GM21515 (cell line): ENCODE measurements around the gene EPB41.

Experiments used
- ATAC-seq: cut with Tn5 transposase; IDR thresholded peaks from one replicate; pipeline ENCODE4 v1.9.1; 2021; ENCODE audit not compliant: unreplicated experiment

Gene EPB41

DNA sequence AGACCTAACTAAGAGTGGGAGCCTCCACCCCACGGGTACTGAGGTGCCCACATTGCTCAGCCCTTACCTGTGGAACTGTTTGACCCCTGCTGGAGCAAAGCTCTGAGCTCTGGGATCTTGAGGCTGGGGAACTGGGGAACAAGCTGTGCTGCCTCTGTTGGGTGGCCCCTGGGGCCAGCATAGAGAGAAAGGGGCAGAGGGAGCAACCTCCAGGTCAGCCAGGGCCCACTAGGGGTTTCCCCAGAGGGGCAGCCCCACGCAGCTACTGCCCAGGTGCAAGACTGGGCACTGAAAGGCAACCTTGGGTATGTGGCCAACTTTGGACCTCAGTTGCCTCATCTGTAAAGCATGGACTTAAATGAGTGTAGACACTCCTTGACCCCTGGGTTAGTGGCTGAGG, 23.5 kb upstream of the EPB41 start:
- no peak for ATAC-seq

DNA sequence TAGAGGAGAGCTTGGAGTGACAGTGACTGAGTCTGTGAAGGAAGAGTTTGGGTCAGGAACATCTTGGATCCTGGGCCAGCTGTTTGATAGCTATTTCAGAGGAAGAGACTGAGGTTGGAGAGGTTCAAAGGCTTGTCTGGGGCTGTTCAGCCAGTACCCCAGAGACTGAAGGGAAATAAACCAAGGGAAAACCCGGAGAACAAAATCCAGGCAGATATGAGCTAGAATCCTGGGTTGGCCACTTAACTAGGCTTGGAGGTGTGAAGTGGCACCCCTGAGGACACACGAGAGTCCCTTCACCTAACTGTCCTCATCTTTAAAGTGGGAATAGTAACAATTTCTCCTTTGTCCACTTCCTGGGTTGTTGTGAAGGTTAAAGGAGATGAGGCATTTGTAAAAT, 23.1 kb upstream of the EPB41 start:
- ATAC-seq, result no peak

DNA sequence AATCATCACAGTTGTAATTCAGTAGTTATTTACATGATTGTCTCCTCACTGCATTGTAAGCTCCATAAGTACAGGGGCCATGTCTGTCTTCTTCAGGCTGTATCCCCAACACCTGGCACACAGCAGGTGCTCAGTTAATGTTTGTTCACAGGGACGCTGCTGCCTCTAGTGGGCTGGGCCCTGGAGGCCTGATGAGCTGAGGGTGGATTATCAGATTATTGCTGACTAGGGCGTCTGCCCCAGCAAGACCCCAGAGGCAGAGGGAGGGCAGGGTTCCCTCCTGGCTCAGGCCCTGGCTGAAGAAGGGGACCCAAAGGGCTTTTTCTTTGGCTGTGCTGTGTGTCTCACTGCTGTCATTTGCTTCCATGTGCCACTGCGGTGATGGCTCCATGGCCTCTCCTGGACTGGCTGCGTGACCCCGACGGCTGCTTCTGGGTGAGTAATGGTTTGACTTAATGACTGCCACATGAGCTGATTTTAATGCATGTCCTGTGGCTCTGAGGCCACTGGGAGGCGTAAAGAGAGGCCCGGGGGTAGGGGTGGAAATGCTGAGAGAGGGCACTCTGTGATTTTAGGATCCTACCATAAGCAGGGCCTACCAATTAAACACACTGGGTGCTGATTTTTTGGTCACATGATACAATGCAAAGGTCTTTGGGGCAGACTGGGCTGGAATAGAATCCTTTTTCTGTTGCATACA, 20.8 kb upstream of the EPB41 start:
- no peak for ATAC-seq

DNA sequence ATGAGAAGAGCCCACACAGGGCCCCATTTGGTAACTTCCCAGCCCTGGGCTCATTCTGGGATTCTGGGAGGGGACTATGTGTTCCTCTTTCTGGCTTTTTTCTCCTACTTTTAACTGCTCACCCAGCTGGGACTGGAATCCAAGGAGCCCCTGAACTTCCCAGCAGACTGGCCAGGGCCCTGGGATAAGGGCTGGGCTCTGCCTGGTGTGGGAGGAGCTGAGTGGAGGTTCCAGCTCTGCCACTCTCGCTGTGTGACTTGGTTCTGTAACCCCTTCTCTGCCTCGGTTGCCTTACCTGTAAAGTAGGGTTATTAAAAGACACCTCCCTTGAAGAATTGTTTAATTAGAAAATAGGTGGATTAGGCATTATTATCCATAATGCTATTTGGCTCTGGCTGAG, 19.6 kb upstream of the EPB41 start:
- no peak for ATAC-seq

DNA sequence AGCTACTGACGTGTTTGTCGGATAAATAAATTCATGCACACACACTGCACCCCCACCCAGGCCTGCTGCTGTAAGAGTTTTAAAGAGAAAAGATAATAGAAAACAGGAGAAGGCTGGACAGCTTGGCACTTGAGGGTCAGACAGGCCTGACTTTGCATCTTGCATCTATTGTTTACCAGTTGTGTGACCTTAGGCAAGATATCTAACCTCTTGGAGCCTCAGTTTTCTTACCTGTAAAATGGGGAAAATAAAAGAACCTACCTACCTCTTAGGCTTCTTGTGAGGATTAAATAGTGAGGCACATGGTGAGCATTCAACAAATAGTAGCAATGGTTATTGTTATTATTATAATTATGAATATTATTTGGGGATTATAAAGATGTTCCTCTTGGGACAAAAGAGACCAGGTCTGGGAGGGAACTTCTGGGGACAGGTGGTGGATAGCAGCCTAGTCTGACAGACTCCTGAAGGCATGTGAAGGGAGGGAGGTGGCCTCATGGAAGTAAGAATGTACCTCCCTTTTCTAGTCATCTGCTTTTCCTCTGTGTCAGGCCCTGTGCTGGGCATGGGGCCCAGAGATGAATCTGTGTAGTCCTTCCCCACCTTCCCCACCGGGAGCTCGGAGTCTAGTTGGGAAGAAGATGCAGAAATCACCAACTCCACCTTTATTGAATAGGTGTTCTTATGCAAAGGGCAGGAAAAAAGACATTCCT, 18.3 kb upstream of the EPB41 start:
- ATAC-seq, result no peak

DNA sequence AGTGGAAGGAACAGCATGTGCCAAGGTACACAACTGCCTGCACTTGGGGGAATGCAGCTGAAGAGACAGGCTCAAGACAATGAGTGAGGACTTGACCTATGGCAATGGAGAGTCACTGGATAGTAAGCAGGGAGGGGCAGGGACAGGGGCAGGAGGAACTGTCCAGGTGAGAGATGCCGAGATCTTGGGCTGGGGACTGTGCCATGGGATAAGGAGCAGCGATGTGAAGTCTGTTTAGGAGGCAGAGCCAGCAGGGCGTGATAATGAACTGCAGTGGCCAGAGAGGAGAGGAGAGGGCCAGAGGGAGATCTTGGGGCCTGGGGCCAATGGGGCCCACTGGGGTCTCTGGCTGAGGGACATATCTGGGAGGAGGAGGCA, 17.8 kb upstream of the EPB41 start:
- no peak for ATAC-seq

DNA sequence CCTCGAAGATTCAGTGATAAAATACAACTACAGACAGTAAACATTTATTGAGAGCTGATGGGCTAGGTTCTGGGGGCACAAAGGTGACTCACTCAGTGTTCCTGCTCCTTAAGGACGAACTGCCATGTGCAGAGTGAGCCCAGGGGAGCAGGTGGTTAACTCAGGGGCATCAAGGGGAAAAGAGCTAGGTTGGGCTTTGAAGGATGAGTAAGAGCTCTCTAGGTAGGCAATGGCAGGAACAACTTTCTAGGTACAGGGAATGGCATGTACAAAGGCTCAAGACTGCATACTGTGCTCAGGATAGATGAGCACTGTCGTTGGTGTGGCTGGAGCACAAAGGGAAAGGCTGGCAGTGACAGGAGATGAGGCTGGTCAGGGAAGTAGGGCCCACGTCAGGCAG, 16.6 kb upstream of the EPB41 start:
- no peak for ATAC-seq

DNA sequence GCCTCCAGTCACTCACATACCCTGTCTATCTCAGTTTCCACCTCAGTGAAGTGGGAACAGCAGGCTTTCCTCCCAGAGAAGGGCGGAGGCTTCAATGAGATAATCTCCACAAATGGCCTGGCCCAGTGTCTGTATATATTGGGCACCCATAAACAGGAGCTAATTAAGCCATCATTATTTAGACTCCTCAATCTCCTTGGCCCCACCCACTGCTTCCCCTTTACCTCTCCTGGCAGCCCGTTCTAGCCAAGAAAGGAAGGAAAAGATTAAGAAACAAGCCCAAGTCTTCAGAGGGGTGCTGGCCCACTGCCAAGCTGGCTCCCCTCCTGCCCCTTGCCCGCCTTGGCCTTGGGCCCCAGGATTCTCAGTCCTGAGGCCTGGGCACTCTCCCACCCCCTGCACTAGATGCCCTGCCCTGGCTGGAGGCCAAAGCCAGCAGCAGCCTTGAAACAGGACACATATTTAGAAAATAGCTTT, 15.9 kb upstream of the EPB41 start:
- ATAC-seq, result no peak

DNA sequence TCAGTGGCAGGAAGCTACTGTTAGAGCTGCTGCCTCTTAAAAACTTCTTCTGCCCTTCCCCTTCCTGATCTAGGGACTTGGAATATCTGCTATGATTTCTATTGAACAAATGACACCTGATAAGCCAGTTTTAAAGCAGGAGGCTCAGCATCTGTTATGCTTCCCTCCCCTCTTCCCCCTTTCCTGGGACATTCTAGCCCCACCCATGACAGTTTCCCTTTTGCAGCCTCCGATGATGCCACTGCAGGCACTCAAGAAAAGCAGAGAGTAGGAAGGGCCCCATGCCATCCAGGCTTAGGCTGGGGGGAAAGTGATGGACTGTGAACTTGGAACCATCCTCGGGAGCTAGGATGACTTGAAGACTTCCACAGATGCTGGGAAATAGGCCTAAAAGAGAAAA, 15.1 kb upstream of the EPB41 start:
- no peak for ATAC-seq

DNA sequence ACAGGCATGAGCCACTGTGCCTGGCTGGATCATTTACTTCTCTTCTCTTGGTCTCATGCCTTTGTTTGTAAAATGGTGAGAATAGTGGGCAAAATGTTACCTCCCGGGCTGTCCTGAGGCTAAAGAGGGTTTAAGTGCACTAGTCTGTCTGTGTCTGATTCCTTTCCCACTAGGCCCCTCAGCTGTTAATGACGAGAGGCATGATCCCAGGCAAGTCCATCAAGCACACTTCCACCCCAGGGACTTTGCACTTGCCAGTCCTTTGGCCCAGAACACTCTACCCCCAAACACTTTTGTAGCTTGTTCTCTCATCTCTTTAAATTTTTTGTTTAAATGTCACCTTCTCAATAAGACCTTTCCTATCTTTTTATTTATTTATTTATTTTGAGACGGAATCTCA, 13.8 kb upstream of the EPB41 start:
- ATAC-seq, result no peak

DNA sequence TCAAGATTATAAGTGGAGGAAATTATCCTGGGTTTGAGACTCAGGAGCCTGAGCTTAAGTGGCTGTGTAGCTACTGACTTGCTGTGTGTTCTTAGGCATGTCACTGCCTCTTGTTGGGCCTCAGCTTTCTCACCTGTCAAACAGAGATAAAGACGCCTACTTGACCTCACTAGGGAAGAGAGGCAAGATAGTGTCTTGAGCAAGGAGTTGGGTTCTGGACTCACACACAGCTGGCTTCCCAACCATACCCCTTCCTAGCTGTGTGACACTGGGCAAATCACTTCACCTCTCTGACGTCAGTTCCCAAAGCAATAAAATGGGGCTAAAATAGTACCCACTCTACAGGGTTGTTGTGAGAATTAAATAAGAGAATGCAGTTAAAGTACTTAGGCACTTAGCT, 11.6 kb upstream of the EPB41 start:
- no peak for ATAC-seq

DNA sequence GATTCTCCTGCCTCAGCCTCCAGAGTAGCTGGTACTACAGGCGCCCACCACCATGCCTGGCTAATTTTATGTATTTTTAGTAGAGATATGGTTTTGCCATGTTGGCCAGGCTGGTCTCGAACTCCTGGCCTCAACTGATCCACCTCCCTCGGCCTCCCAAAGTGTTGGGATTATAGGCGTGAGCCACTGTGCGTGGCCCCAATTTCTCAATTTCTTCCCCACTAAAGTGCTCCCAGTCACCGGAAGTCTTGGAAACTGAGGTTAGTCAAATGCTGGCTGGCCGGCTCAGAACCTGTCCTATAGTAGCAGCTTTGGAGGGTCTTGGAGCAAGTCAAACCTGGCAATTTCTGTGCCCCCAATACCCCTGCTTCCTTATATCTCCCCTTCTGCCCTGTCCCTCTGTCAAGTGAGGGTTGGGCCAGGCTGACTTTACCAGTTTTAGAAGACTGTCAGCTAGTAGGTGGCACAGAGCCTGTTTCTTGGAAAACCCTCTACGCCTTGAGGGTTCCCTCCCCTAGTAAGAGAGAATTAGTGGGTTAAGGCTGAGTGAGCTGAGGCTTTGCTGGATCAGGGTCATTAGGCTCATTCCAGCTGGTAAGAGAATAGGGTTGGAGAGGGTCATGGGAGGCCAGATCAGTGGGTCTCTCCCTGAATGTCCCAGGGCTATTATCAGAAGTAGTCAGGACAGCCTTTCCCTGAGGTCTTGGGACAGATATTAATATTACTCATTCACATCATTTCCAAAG, 8.3 kb upstream of the EPB41 start:
- ATAC-seq, result no peak

DNA sequence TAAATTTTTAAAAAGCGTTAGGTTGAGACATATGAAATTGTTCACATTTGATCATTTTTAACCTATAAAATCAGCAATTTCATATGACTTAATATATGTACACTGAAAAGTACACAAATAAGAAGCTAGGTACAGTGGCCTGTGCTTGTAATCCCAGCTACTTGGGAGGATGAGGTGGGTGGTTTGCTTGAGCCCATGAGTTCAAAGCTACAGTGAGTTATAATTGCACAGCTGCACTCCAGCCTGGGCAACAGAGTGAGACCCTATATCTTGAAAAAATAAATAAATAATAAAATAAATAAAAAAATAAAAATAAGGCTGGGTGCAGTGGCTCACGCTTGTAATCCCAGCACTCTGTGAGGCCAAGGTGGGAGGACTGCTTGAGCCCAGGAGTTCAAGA, 5.2 kb upstream of the EPB41 start:
- ATAC-seq, result no peak

DNA sequence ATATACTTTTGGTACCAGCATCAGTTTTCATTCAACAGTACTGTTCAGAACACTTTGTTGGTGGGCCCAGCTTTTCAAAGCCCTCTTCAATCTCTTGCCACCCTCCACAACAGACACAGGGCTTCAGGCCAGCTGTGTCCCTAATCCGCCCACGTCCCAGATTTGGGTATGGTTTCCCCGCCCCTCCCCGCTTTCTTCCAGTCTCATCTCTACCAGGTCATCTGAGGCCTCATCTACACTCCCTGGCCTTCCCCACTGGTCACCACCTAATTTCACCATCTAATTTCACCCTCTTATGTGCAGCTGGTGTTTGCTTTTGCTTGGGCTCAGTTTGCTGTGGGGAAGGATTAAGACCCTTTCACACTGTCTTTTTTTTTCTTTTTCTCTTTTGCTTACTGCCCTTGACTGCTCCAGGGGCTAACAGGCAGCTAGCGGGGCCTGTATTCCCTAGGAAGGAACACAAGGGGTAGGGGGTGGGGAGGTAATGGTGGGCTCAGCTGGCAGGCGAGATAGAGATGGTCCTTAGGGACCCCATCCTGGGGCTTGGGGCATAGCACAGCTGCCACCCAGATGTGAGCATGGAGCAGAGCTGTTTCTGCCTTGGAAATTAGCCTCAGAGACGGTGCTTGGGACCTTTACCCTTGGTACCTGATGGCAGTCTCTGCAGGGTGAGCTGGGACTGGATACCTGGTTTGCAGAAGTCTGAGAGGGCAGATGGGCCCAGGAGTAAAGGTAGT, 3.8 kb upstream of the EPB41 start:
- no peak for ATAC-seq

DNA sequence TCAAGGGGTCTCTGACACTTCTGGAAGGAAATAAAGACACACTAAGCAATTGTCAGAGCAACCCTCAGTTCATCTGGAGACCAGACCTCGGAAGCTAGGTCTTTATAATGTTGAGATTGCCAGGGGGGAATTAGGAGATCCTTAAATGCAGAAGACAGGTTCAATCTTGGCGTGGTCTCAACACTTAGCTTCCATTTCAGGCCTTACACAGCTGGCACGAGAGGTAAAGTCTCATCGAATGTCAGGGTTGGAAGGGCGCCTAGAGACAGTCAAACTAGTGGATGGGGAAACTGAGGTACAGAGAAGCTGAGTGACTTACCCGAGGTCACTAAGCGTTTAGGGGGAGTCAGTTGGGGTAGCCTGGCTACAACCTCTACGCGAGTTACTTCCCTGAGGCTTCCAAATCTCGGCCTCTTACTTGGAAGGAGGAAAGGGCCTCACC, 562 bp upstream of the EPB41 start:
- ATAC-seq, result no peak

DNA sequence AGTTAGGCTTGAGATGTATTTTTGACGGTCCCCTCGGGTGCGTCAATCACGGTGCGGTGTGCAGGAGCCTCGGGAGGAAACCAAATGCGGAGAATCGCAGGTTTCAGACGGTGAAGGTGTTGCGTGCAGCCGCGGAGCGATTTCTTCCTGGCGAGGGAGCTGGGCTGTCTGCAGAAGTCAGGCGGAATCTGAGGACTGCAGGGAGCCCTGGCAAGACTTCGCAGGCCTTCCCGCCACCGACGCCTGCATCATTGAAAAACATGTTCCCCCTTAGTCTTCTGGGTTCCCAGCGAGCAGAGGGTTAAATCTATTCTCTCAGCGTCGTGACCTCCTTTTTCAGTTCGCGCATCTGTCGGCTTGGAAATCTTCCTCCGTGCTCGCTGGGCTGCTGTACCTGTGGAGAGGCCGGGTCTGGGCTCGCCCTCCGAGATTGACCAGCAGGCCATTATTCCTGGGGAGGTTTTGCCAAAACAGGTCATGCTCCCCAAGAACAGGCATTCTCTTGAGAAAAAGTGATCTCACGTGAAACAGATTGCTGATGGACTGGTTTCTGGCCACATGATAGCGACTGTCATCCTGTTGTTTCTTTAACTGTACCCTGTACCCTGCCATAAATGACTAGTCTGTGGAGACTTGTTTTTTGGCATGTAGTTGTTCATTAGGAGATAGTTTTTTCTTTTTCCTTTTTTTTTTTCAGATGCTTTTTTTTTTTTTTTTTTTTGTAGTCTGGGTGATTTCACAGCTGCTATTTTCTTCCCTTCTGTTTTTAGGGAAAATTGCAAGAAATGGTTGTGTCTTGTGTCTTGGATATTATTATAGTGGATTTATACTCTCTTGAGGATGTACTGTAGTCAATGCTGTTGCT, 894 bp downstream of the EPB41 start:
- no peak for ATAC-seq

DNA sequence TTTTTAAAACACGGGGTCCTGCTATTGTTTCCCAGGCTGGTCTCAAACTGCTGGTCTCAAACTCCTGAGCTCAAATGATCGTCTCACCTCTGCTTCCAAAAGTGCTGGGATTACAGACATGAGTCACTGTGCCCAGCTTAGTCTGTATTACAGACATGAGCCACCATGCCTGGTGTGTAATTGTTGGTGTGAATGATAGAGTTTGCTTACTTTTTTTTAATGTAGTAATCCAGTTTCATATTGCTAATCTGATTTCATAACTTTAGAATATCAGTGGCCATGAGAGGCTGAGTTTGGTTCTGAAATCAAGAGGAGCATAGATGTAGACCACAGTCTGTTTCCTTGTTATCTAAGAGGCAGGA, 3.4 kb downstream of the EPB41 start:
- ATAC-seq, result no peak

DNA sequence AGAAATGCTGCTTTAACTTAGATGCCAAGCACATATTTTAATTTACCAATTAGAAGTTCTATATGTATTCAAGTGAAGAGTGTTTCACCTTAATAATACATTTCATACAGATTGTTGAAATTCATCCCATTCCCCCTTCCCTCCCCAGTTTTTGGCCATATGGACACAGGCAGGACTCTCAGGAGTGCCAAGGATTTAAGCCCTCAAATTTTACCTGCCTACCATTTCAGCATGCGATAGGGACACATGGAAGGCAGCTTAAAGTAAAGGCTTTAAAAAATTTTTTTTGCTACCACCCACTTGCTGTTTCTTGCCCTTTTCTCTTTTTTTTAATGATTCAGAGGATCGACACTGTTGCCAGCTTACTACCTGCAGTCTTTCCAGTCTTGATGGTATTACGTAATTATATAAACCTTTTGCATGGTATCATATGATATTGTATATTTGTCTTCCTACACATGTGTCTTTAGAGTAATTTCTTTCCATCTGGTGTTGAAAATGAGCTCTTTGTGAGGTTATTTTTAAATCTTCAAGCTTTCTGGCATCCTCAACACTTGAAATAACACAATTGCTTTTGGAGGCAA, 7.0 kb downstream of the EPB41 start:
- no peak for ATAC-seq

DNA sequence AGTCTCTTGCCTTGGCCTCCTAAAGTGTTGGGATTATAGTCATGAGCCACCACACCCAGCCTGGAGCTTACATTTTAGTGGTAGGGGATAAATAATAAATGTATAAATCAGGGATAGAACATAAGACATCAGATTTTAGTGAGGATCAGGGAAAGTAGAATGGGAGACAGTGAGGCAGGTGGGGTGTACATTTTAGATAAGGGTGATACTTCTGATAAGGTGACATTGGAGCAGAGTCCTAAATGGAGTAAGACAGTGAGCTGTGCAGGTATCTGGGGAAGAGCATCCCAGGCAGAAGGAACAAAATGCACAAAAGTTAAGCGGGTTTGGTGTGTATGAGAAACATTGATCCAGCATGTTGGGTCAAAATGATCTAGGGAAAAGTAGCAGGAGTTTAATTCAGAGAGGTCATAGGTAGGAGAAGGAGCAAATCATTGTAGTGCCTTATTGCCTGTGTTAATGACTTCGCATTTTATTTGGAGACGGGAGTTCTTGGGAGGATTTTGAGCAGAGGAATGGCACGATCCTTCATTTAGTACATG, 11.1 kb downstream of the EPB41 start:
- ATAC-seq, result no peak
